ENCODE measurements around the gene CRY2. TPM values are rescaled to one million over a fixed set of nuclear protein-coding genes. Genes with fewer than 3 reads are reported as not detected.

The CRY2 gene
- total and polyA plus RNA-seq, 10 of the 15 experiments (the other 5 are each of a cell fraction or from before 2014, with no cell fraction given), result 1.2 to 14.7 (median 8.1) TPM

DNA sequence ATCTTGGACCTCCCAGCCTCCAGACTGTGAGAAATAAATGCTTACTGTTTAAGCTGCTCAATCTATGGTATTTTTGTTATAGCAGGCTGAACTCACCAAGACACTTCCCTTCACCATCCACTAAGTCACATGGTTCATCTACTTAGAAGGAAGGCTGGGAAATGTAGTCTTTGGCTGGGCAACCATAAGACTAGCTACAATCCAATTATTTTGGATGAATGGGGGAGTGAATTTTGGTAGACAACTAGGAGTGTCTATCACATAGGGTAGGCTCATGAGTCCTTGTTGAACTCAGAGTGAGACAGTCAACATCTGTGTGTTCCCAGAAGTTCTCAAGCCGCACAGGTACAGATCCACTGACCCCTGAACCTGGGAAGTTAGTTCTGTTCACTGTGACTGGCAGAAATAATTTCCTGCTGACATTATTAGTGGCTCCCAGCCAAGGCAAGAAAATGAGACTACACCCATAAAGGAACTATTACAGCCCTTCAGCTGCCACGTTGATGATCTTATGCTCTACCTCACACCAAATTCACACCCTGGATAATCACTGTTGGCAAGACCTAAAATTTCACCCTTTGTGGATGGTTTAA, 45.5 kb upstream of the CRY2 start:
- H3K4me2 ChIP-seq (ENCODE audit: control insufficient read depth, insufficient read depth), result no peak overlapping the region
- H3K4me3 ChIP-seq, result no peak overlapping the region
- H3K9me3 ChIP-seq (replicated peaks; ENCODE audit: control insufficient read depth, insufficient read depth, low read length), result no peaks in the 10 kb centered on the region; the same call in 2 of the 3 replicates
- H3K36me3 ChIP-seq (ENCODE audit: control insufficient read depth in 2 of 2, insufficient read depth in 2 of 2, low read length in 1 of 2), result no peaks in the 10 kb centered on the region
- SMC1A ChIA-PET (ENCODE audit: uncharacterized antibody, unreplicated experiment), result interaction anchor here (1.3 kb wide), 1 partner anchor 30 kb away, joined by 5 read pairs; no protein-coding TSS in a partner anchor
- intact Hi-C loops (cut with micrococcal nuclease; ENCODE audit: unreplicated experiment) (no loop called here), in situ Hi-C loops (cut with MboI) (no loop called here)
- BruUV-seq (replicated peaks), result no TSS peak
- RAD21 ChIA-PET (ENCODE audit: unreplicated experiment), result no interaction called here
- no peaks in the 10 kb centered on the region for H3K27me3 ChIP-seq (replicated peaks in 1 of 2; ENCODE audit: control insufficient read depth in 2 of 2, insufficient read depth in 2 of 2, low read length in 1 of 2)
- TF ChIP-seq RAD51 (IDR thresholded peaks at IDR 0.05) (peak; percentile 45; the same call in 1 of the 2 replicates), RELA (IDR thresholded peaks at IDR 0.05; ENCODE audit: borderline replicate concordance, partially characterized antibody) (no peak), SIX5 (IDR thresholded peaks at IDR 0.05; ENCODE audit: low read depth, low read length, severe bottlenecking) (peak; percentile 57), MEF2A (IDR thresholded peaks at IDR 0.05; ENCODE audit: insufficient read depth, low read depth, low read length) (no peak), POLR2AphosphoS5 (IDR thresholded peaks at IDR 0.05; ENCODE audit: low read length) (no peak), ATF3 (IDR thresholded peaks at IDR 0.05; ENCODE audit: borderline replicate concordance, extremely low read depth, low read depth, low read length) (no peak), ZZZ3 (IDR thresholded peaks at IDR 0.05; ENCODE audit: control insufficient read depth, insufficient read length, low read depth) (no peak), HCFC1 (IDR thresholded peaks at IDR 0.05; ENCODE audit: low read length) (peak; percentile 58)
- TF ChIP-seq, protein P1, sequence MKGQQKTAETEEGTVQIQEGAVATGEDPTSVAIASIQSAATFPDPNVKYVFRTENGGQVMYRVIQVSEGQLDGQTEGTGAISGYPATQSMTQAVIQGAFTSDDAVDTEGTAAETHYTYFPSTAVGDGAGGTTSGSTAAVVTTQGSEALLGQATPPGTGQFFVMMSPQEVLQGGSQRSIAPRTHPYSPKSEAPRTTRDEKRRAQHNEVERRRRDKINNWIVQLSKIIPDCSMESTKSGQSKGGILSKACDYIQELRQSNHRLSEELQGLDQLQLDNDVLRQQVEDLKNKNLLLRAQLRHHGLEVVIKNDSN (IDR thresholded peaks at IDR 0.05; ENCODE audit: borderline replicate concordance, extremely low read length, insufficient read depth, low read depth, low read length), result peak; percentile 22
- WGBS (ENCODE audit: insufficient coverage, insufficient replicate concordance, low lambda C conversion rate, missing lambda C conversion rate), result 41% methylated on average over 2 of the region's 2 CpGs
- DNase-seq (ENCODE audit: low read depth, low spot score) (no peak), FAIRE-seq (no peak), ATAC-seq (no peak)
- CTCF ChIA-PET, result interaction anchor here (0.7 to 1.9 kb wide), 2 partner anchors 40 to 41 kb away, joined by 3 to 9 read pairs; no protein-coding TSS in a partner anchor
- H3K4me1 ChIP-seq (ENCODE audit: control insufficient read depth, insufficient read depth, low read length), result peaks cover 13% of the 10 kb centered on the region
- H2AFZ ChIP-seq (ENCODE audit: control insufficient read depth, low read depth, low read length), result no peak overlapping the region
- peaks cover 16% of the 10 kb centered on the region for H3K79me2 ChIP-seq (ENCODE audit: control insufficient read depth, insufficient read depth, low read length)
- POLR2A ChIA-PET, result no interaction called here
- H3K9ac ChIP-seq (ENCODE audit: control insufficient read depth, insufficient read depth, low read length), result no peak overlapping the region
- no peak overlapping the region for H3K27ac ChIP-seq (ENCODE audit: control insufficient read depth, insufficient read depth)
- H4K20me1 ChIP-seq (ENCODE audit: control insufficient read depth, insufficient read depth), result no peaks in the 10 kb centered on the region

All from GM12878 (cell line).